ENCODE measurements around the gene PDK2.

- TF ChIP-seq CTCF (IDR thresholded peaks at IDR 0.05), result no peak
- TF ChIP-seq POLR2A (IDR thresholded peaks at IDR 0.05), result no peak
- no peak for TF ChIP-seq POLR2AphosphoS5 (IDR thresholded peaks at IDR 0.05)
- TF ChIP-seq EP300 (IDR thresholded peaks at IDR 0.05), result no peak
These were observed 14.3 kb upstream of the PDK2 start for GRCh38 chr17:50080827-50081226.
